ENCODE measurements around the gene DNAH6.
A peak's percentile ranks its signal among the peaks of the same experiment; 100 is the strongest.

DNAH6 gene

GRCh38 chr2:84735389-84735788 lies 219.1 kb downstream of the DNAH6 start:
- no peak for TF ChIP-seq CTCF (IDR thresholded peaks at IDR 0.05; ENCODE audit: low read depth, low read length, missing control alignments)
- no peak for DNase-seq (ENCODE audit: low read depth)
- H3K4me3 ChIP-seq (ENCODE audit: low read depth, low read length) = no peak overlapping the region

- H3K4me3 ChIP-seq (ENCODE audit: low read depth, low read length) = no peak overlapping the region
- DNase-seq (ENCODE audit: low read depth) = peak; percentile 19
- peak; percentile 73 for TF ChIP-seq CTCF (IDR thresholded peaks at IDR 0.05; ENCODE audit: low read depth, low read length, missing control alignments)
Observed at GRCh38 chr2:84741182-84741822, 225.0 kb downstream of the DNAH6 start.

GRCh38 chr2:84748341-84748740 lies 232.0 kb downstream of the DNAH6 start:
- DNase-seq (ENCODE audit: low read depth) = no peak
- no peak overlapping the region for H3K4me3 ChIP-seq (ENCODE audit: low read depth, low read length)
- no peak for TF ChIP-seq CTCF (IDR thresholded peaks at IDR 0.05; ENCODE audit: low read depth, low read length, missing control alignments)

GRCh38 chr2:84749442-84749841 lies 233.1 kb downstream of the DNAH6 start:
- no peak for DNase-seq (ENCODE audit: low read depth)
- H3K4me3 ChIP-seq (ENCODE audit: low read depth, low read length) = no peak overlapping the region
- TF ChIP-seq CTCF (IDR thresholded peaks at IDR 0.05; ENCODE audit: low read depth, low read length, missing control alignments) = no peak

- no peak for DNase-seq (ENCODE audit: low read depth)
- no peak overlapping the region for H3K4me3 ChIP-seq (ENCODE audit: low read depth, low read length)
- no peak for TF ChIP-seq CTCF (IDR thresholded peaks at IDR 0.05; ENCODE audit: low read depth, low read length, missing control alignments)
Observed at GRCh38 chr2:84755096-84755495, 238.8 kb downstream of the DNAH6 start.

GRCh38 chr2:84757648-84758047 lies 241.3 kb downstream of the DNAH6 start:
- no peak overlapping the region for H3K4me3 ChIP-seq (ENCODE audit: low read depth, low read length)
- no peak for TF ChIP-seq CTCF (IDR thresholded peaks at IDR 0.05; ENCODE audit: low read depth, low read length, missing control alignments)
- no peak for DNase-seq (ENCODE audit: low read depth)

GRCh38 chr2:84766791-84767190 lies 250.5 kb downstream of the DNAH6 start:
- no peak for DNase-seq (ENCODE audit: low read depth)
- no peak for TF ChIP-seq CTCF (IDR thresholded peaks at IDR 0.05; ENCODE audit: low read depth, low read length, missing control alignments)
- no peak overlapping the region for H3K4me3 ChIP-seq (ENCODE audit: low read depth, low read length)
